GM23338 (cell line): Measurements from ENCODE around the gene R3HDM2. TPM values are rescaled to one million over a fixed set of nuclear protein-coding genes. Genes with fewer than 3 reads are reported as not detected.

ENCODE experiments used
- ATAC-seq: fragments of 200-7000 bp; cut with Tn5 transposase; 3 replicates; pipeline ENCODE4 v1.9.1; 2020
- DNase-seq: peaks from one replicate; pipeline ENCODE4 v3.0.0-alpha.2; 2015; ENCODE audit warnings: low spot score
- H2AFZ ChIP-seq: fragments of 200-600 bp; sonication (generic); 2 replicates; pipeline ENCODE4 v1.8.0; 2016; ENCODE audit warnings: antibody characterized with exemption, mild to moderate bottlenecking, moderate library complexity
- H3F3A ChIP-seq: fragments of 200-600 bp; sonication (generic); replicated peaks from 2 replicates; pipeline ENCODE4 v1.8.0; 2017; ENCODE audit warnings: antibody characterized with exemption, mixed run types, low read depth
- H3K27ac ChIP-seq: fragments of 200-600 bp; sonication (generic); 2 replicates; pipeline ENCODE4 v1.6.1; 2016; ENCODE audit warnings: low read depth
- H3K27me3 ChIP-seq: fragments of 200-600 bp; sonication (generic); 2 replicates; pipeline ENCODE4 v1.8.0; 2016; ENCODE audit warnings: mild to moderate bottlenecking, mixed run types, moderate library complexity; ENCODE audit not compliant: insufficient read depth
- H3K36me3 ChIP-seq: fragments of 200-600 bp; sonication (generic); 2 replicates; pipeline ENCODE4 v1.8.0; 2016; ENCODE audit warnings: mild to moderate bottlenecking; ENCODE audit not compliant: insufficient read depth
- H3K4me1 ChIP-seq: fragments of 200-600 bp; sonication (generic); 2 replicates; pipeline ENCODE4 v1.8.0; 2016; ENCODE audit warnings: mild to moderate bottlenecking, moderate library complexity; ENCODE audit not compliant: insufficient read depth
- H3K4me2 ChIP-seq: fragments of 200-600 bp; sonication (generic); 2 replicates; pipeline ENCODE4 v1.7.1; 2017; ENCODE audit warnings: mixed run types
- H3K4me3 ChIP-seq: fragments of 200-600 bp; sonication (generic); 2 replicates; pipeline ENCODE4 v1.6.1; 2016; ENCODE audit warnings: mixed run types
- H3K79me2 ChIP-seq: fragments of 200-600 bp; sonication (generic); replicated peaks from 2 replicates; pipeline ENCODE4 v1.8.0; 2017; ENCODE audit warnings: mild to moderate bottlenecking; ENCODE audit not compliant: insufficient read depth
- H3K9me2 ChIP-seq: fragments of 200-600 bp; sonication (generic); 2 replicates; pipeline ENCODE4 v1.8.0; 2017; ENCODE audit not compliant: insufficient read depth
- H4K20me1 ChIP-seq: fragments of 200-600 bp; sonication (generic); replicated peaks from 2 replicates; pipeline ENCODE4 v1.8.0; 2017; ENCODE audit warnings: mild to moderate bottlenecking; ENCODE audit not compliant: insufficient read depth
- H3K27ac Mint-ChIP-seq: 2 replicates; pipeline ENCODE4 v1.8.0; 2020; ENCODE audit warnings: inconsistent platforms, mild to moderate bottlenecking, moderate library complexity, mixed read lengths
- H3K27me3 Mint-ChIP-seq: 3 replicates; pipeline ENCODE4 v1.8.0; 2022; ENCODE audit warnings: low read depth, mild to moderate bottlenecking, moderate library complexity, mixed read lengths, inconsistent platforms; ENCODE audit not compliant: insufficient read depth, poor library complexity
- H3K36me3 Mint-ChIP-seq: 3 replicates; pipeline ENCODE4 v1.8.0; 2021; ENCODE audit warnings: low read depth, mild to moderate bottlenecking, inconsistent platforms, moderate library complexity, mixed read lengths
- H3K4me1 Mint-ChIP-seq: 3 replicates; pipeline ENCODE4 v1.8.0; 2020; ENCODE audit warnings: mild to moderate bottlenecking, inconsistent platforms, mixed read lengths
- H3K4me3 Mint-ChIP-seq: 3 replicates; pipeline ENCODE4 v1.8.0; 2021; ENCODE audit warnings: moderate library complexity, mild to moderate bottlenecking, inconsistent platforms, mixed read lengths
- H3K9me3 Mint-ChIP-seq: 3 replicates; pipeline ENCODE4 v1.8.0; 2020; ENCODE audit warnings: moderate library complexity, mild to moderate bottlenecking, inconsistent platforms, mixed read lengths
- CREB1 ChIP-seq: fragments of 250-450 bp; sonication (Bioruptor Pico); IDR thresholded peaks from 2 replicates; pipeline ENCODE4 v1.5.0; 2020; ENCODE audit warnings: low read depth, mild to moderate bottlenecking, moderate library complexity
- CTCF ChIP-seq, 2 experiments: fragments of 200-600 bp in 1 of 2; sonication (generic) in 1 of 2; conservative IDR thresholded peaks; 2 replicates each; pipeline versions ENCODE4 v1.5.1 to v1.6.1; 2016 to 2017; ENCODE audit warnings: antibody characterized with exemption in 2 of 2, low read depth in 2 of 2, mild to moderate bottlenecking in 2 of 2, moderate library complexity in 1 of 2
- ETS1 ChIP-seq: IDR thresholded peaks from 2 replicates; pipeline ENCODE4 v1.6.1; 2016; ENCODE audit warnings: antibody characterized with exemption
- EZH2phosphoT487 ChIP-seq: fragments of 200-600 bp; sonication (generic); IDR thresholded peaks from one replicate; pipeline ENCODE4 v1.8.1; 2018; ENCODE audit warnings: antibody characterized with exemption; ENCODE audit not compliant: unreplicated experiment
- JUNB ChIP-seq: IDR thresholded peaks from one replicate; pipeline ENCODE4 v1.6.1; 2016; ENCODE audit warnings: antibody characterized with exemption; ENCODE audit not compliant: unreplicated experiment
- NANOG ChIP-seq: IDR thresholded peaks from 2 replicates; pipeline ENCODE4 v1.6.1; 2016; ENCODE audit warnings: antibody characterized with exemption, borderline replicate concordance
- POLR2AphosphoS5 ChIP-seq: IDR thresholded peaks from 2 replicates; pipeline ENCODE4 v1.6.1; 2016; ENCODE audit warnings: antibody characterized with exemption, low read depth
- REST ChIP-seq: IDR thresholded peaks from one replicate; pipeline ENCODE4 v1.6.1; 2018; ENCODE audit warnings: antibody characterized with exemption; ENCODE audit not compliant: unreplicated experiment
- STAT1 ChIP-seq: IDR thresholded peaks from one replicate; pipeline ENCODE4 v1.6.1; 2016; ENCODE audit warnings: antibody characterized with exemption; ENCODE audit not compliant: unreplicated experiment
- ZNF114 ChIP-seq: fragments of 250-450 bp; sonication (Bioruptor Pico); IDR thresholded peaks from 2 replicates; pipeline ENCODE4 v1.5.0; 2020; ENCODE audit warnings: mild to moderate bottlenecking, moderate library complexity
- ZNF331 ChIP-seq: fragments of 250-450 bp; sonication (Bioruptor Pico); IDR thresholded peaks from 2 replicates; pipeline ENCODE4 v1.5.0; 2020; ENCODE audit warnings: low read depth, mild to moderate bottlenecking, moderate library complexity
- ZNF462 ChIP-seq: fragments of 250-450 bp; sonication (Bioruptor Pico); IDR thresholded peaks from 2 replicates; pipeline ENCODE4 v1.5.0; 2020; ENCODE audit warnings: mild to moderate bottlenecking, moderate library complexity
- polyA plus RNA-seq: library from polyadenylated mRNA; unstranded; fragments of >200 nt; fragmentation: Nextera tagmentation; extraction: Ambion mirVana; gene quantifications from 2 replicates; pipeline ENCODE4 v1.2.1, GENCODE V29; 2016
- total RNA-seq: library from RNA; depleted of rRNA; stranded (reverse); fragments of >200 nt; shearing (Covaris generic); gene quantifications from 2 replicates; pipeline ENCODE4 v1.2.3, GENCODE V29; 2014

The R3HDM2 gene
- total and polyA plus RNA-seq, 2 experiments from 2014 or later, result 9.6 to 19.6 TPM

- no peaks in the 10 kb centered on the region for H3K36me3 ChIP-seq
- ATAC-seq, result no peak
- Mint-ChIP-seq H3K4me3 (peak overlapping the region; percentile 93), H3K4me1 (peaks cover 22% of the 10 kb centered on the region), H3K9me3 (no peaks in the 10 kb centered on the region), H3K27ac (peak overlapping the region; percentile 62), H3K27me3 (peaks cover 6% of the 10 kb centered on the region), H3K36me3 (peaks cover 4% of the 10 kb centered on the region)
- H3K9me2 ChIP-seq, result no peaks in the 10 kb centered on the region
- H4K20me1 ChIP-seq, result no peaks in the 10 kb centered on the region
- DNase-seq, result no peak
- H3K4me2 ChIP-seq, result peak overlapping the region; percentile 91
- peaks cover 34% of the 10 kb centered on the region for H3K79me2 ChIP-seq
- TF ChIP-seq CREB1 (CRISPR knock-in tag) (no peak), STAT1 (no peak), ETS1 (no peak), CTCF (conservative IDR thresholded peaks at IDR 0.05; ENCODE audit: low read depth in 2 of 2) (no peak), REST (no peak), POLR2AphosphoS5 (no peak), NANOG (no peak), ZNF114 (CRISPR knock-in tag) (no peak), ZNF462 (CRISPR knock-in tag) (no peak), EZH2phosphoT487 (no peak), JUNB (no peak), ZNF331 (CRISPR knock-in tag) (no peak)
- H3K4me3 ChIP-seq, result peak overlapping the region; percentile 64; the same call in 1 of the 2 replicates
- H3K27me3 ChIP-seq, result no peaks in the 10 kb centered on the region
- H3K4me1 ChIP-seq, result peaks cover 15% of the 10 kb centered on the region; the same call in 1 of the 2 replicates
- H3F3A ChIP-seq, result peaks cover 14% of the 10 kb centered on the region
- peak overlapping the region; percentile 93; the same call in 1 of the 2 replicates for H3K27ac ChIP-seq
- no peak overlapping the region for H2AFZ ChIP-seq
Observed at GRCh38 chr12:57428965-57429364, 1.9 kb downstream of the R3HDM2 start.
